Pons (tissue), 1 donor: ENCODE measurements around the gene GATA6.

ENCODE experiments used
- DNase-seq: peaks from one replicate; pipeline ENCODE4 v3.0.0-alpha.2; 2016; ENCODE audit warnings: low spot score

Gene GATA6

DNA sequence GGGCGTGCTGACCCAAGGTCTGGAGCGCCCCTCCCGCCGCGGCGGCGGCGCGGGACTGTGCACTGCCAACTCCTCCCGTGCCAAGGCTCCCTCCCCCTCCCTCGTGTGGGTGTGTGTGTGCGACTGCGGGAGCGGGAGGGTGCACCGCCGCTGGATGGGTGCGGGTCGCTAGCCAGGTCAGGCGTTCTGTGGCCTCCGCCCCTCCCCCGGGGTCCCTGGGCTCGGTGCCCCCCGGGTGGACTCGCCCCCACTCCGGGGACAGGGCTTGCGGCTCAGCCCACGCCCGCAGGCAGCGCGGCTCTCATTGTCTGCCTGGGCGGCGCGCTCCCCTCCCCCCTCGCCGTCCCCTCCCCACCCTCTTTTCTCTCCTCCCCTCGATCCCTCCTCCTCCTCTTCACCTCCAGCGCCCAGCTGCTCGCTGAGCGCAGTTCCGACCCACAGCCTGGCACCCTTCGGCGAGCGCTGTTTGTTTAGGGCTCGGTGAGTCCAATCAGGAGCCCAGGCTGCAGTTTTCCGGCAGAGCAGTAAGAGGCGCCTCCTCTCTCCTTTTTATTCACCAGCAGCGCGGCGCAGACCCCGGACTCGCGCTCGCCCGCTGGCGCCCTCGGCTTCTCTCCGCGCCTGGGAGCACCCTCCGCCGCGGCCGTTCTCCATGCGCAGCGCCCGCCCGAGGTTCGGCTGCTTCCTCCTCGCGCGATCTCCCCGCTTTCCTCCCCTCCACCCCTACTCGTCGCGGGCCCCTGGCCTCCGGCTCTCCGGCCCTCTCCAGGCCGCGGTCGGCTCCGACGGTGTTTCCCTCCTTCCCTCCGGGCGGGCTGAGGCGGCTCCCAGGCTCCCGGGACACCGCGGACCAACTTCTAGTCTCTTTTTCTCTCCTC is at the start of gene GATA6:
TSS of gene GATA6 (plus strand) at position 579 of the 878 bp plus-strand sequence. CDS start 1,556 bp downstream, outside the sequence.
- no peak for DNase-seq

GRCh38 chr18:22124970-22125369 is 44.4 kb upstream of the GATA6 start:
- no peak for DNase-seq

DNA sequence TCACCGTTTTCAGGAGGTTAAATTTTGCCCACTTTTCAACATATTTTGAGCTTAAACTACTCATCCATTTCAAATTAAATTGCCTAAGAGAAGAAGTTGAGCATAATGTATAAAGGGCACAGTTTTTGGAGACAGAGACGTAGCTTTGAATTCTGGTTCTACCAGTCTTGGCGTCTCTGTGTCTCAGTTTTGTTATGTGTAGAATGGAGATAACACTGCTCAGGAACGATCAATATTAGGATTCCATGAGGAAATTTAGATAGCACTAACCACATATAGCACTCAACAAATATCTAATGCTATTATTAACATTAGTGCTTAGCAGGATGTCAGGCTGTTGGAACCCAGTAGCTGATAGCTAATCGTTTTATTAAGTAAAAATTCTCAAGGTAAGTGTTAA is 40.4 kb upstream of the GATA6 start:
- no peak for DNase-seq

GRCh38 chr18:22129778-22130177 is 39.6 kb upstream of the GATA6 start:
- DNase-seq: no peak

- no peak for DNase-seq
Observed at GRCh38 chr18:22132258-22132657, 37.1 kb upstream of the GATA6 start.

DNA sequence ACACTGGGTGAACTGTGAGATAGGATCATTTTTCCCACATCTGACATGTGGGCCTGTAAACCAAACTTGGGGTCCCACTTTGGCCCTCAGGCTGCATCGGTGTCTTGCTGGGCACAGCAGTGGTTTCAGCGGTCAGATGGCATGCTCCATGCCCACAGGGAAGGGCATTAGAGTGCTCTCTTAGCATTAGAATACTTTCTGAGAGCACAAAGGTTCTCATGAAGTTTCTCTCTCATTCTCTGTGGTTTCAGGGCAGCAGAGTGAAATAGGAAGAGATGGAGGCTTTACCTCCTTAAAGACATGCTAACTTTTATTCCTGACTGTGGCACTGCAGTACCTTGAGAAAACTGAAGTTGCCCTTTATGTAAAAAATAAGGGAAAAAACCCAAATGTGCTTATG is 36.6 kb upstream of the GATA6 start:
- DNase-seq: no peak

DNA sequence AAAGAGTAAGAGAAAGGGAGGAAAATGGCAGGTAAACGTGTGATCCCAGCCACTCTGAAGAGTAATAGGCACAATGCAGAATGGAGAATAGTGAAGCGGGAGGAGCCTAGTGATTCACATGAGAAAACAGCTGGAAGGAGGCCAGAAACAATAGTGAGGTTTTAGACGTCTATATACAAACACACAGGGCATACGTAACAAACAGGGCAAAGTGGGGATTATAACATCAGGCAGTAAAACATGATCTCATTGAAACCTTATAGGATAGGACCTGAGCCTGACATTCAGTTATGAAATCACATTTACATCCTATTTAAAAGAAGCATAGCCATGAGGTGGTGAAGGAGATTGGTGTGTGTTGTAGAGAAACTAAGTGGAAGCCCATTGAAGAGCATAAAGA is 33.0 kb upstream of the GATA6 start:
- no peak for DNase-seq

GRCh38 chr18:22141211-22141610 is 28.2 kb upstream of the GATA6 start:
- no peak for DNase-seq

DNA sequence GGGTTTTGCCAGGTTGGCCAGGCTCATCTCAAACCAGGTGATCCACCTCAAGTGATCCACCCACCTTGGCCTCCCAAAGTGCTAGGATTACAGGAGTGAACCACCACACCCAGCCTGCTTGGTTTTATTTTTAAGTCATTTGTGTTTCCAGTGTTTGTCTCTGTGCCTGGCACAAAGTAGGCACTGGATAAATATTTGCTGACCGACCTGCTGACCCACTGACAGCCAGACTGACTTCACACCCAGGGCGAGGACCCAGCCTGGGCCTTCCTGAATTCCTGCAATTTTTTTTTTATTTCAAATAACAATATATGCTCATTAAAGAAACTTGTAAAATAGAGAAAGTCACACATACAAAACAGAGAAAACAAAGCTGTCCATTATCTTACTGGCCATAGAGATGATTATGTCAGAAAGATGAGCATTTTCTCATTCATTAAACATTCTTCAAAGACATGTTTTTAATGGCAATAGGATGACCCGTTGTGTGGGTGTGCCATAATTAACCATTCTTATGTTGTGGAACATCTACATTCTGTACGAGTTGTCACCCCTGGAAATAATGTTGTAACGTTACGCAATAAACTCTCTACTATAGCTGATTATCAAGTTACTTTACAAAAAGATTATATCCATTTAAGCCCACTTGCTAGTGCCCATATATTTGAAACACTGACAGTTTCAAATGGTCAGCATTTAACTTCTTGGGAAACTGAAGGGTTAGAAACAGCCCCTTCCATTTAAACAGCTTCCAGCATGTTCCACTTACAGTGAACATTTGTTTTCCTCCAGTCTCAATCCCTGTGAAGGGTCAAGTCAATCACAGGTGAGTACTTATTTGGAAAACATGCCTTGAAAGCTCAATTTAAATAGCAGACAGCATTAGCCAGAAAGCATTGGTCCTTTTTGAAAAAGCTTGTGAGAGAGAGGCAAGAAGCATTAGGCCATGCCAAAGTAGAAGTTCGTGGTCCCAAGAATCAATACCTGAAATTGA is 25.7 kb upstream of the GATA6 start:
- no peak for DNase-seq

DNA sequence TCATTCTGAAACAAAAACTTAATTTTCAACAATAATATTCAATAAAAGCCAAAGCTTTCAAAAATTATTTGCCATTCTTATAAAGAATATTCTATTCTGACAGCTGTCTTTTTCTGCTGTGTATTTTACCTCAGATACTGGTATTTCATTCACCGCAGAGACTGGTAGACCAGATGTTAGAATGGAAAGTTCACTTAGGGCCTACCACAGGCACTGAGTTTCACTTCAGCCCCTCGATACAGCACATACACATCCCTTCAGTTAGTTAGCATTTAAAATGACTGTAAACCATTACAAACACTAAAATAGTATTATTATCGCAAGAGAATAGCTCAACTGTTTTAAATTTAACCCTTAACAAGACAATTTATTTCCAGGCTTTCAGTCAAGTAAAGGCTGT is 24.2 kb upstream of the GATA6 start:
- no peak for DNase-seq

- DNase-seq: no peak
Observed at GRCh38 chr18:22149710-22150109, 19.7 kb upstream of the GATA6 start.

DNA sequence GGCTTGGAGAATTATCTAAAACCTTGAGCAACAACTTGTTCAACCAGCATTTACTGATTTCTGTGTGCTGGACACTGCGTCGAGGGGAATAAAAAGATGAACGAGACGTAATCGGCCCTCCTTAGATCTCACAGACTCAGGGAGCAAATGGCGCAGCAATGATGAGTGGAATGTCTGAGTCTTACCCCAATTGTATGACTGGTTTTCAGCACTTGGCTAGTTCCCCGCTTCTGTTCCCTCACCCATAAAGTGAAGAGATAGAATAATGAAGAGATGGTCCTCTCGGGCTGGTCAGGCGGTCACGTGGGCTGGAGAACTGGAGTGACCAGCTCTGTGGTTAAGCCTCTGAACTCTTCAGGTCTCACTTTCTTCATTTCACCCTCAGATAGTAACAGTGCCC is 17.3 kb upstream of the GATA6 start:
- DNase-seq: no peak

- DNase-seq: no peak
Observed at GRCh38 chr18:22153428-22153827, 16.0 kb upstream of the GATA6 start.

GRCh38 chr18:22155584-22155983 is 13.8 kb upstream of the GATA6 start:
- DNase-seq: no peak

GRCh38 chr18:22159014-22159413 is 10.4 kb upstream of the GATA6 start:
- DNase-seq: no peak

DNA sequence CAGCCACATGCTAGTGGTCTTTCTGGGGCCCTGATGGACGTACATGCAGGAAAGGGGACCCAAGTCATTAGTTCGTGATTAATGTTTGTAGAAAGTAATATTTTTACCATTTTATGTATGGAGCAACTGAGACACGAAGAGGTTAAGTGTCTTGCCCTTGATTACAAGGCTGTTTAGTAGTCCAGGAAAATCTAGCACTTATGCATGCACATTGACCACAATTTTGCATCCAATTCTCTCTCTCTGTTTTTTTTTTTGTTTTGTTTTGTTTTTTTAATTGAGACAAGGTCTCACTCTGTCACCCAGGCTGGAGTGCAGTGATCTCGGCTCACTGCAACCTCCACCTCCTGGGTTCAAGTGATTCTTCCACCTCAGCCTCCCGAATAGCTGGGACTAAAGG is 8.3 kb upstream of the GATA6 start:
- DNase-seq: no peak

- no peak for DNase-seq
Observed at GRCh38 chr18:22163416-22164161, 5.8 kb upstream of the GATA6 start.

- no peak for DNase-seq
Observed at GRCh38 chr18:22164337-22165048, 4.9 kb upstream of the GATA6 start.

GRCh38 chr18:22165049-22165602 is 4.3 kb upstream of the GATA6 start:
- no peak for DNase-seq

DNA sequence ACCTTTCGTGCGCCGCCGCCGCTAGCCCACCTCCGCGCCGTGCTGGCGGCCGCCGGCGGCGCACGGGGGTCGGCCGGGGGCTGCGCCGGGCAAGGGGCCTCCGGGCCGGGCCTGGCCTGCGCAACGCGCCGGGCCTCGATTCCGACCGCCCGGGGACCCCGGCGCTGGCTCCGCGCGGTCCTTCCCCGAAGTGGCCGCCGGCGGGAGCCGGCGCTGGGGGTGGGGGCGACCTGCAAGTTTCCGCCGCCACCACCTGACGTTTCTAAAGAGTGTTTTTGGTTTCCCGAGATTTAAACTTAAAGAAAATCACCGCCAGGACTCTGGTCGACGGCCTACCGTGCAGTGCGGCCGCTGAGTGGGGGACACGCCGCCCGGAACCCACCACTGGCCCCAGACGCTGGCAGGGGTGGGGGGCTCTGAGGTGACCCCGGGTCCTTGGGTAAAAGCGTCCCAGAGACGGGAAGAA is 3.8 kb upstream of the GATA6 start:
- DNase-seq: no peak
